GM12878 (cell line): Measurements from ENCODE around the gene RANBP9. TPM values are rescaled to one million over a fixed set of nuclear protein-coding genes. Genes with fewer than 3 reads are reported as not detected.
A peak's percentile ranks its signal among the peaks of the same experiment; 100 is the strongest.

Source experiments
- ATAC-seq: fragments of 200-7000 bp; cut with Tn5 transposase; 3 replicates; pipeline ENCODE4 v1.9.1; 2020; ENCODE audit warnings: mild to moderate bottlenecking, moderate library complexity
- BruUV-seq: library from RNA; stranded (reverse); fragments of 400-500 nt; replicated peaks from 2 replicates; lab custom pipeline; 2021; lab: Mats Ljungman, UMichigan
- CTCF ChIA-PET: fragments of 300-600 bp; sonication (Branson Sonifier 250); formaldehyde crosslinking; extraction: SDS; loops from one replicate; lab custom pipeline; 2021; ENCODE audit warnings: inconsistent platforms; lab: Yijun Ruan, JAX
- POLR2A ChIA-PET: fragments of 350-600 bp; formaldehyde crosslinking; extraction: SDS; loops from one replicate; lab custom pipeline; 2021; ENCODE audit warnings: inconsistent platforms; lab: Charles Lee
- RAD21 ChIA-PET: fragments of 300-600 bp; sonication (Branson Sonifier 250); formaldehyde crosslinking; loops from one replicate; lab custom pipeline; 2023; ENCODE audit warnings: antibody characterized with exemption; ENCODE audit not compliant: unreplicated experiment; lab: Charles Lee
- SMC1A ChIA-PET: fragments of 300-600 bp; sonication (Branson Sonifier 250); formaldehyde crosslinking; loops from one replicate; lab custom pipeline; 2023; ENCODE audit not compliant: unreplicated experiment, uncharacterized antibody; lab: Charles Lee
- DNase-seq: peaks from one replicate; pipeline ENCODE4 v3.0.0-alpha.2; 2011; ENCODE audit warnings: low read depth, low spot score
- FAIRE-seq: peaks from 3 replicates; lab custom pipeline; 2011; peaks lifted over from hg19 to GRCh38; lab: Jason Lieb, UNC
- H2AFZ ChIP-seq: 2 replicates; pipeline ENCODE4 v1.6.0; 2011; ENCODE audit warnings: low read depth, low read length, control low read depth; ENCODE audit not compliant: control insufficient read depth
- H3K27ac ChIP-seq: 2 replicates; pipeline ENCODE4 v1.5.1; 2011; ENCODE audit warnings: control low read depth; ENCODE audit not compliant: control insufficient read depth, insufficient read depth
- H3K27me3 ChIP-seq, 2 experiments: replicated peaks in 1 of 2; 2 replicates each; pipeline versions ENCODE4 v1.6.0 to v1.6.1; 2011; ENCODE audit warnings: low read length in 1 of 2; ENCODE audit not compliant: control insufficient read depth in 2 of 2, insufficient read depth in 2 of 2
- H3K36me3 ChIP-seq, 2 experiments: 2 replicates each; pipeline ENCODE4 v1.5.1; 2011; ENCODE audit warnings: low read length in 1 of 2; ENCODE audit not compliant: control insufficient read depth in 2 of 2, insufficient read depth in 2 of 2
- H3K4me1 ChIP-seq: 2 replicates; pipeline ENCODE4 v1.6.1; 2011; ENCODE audit warnings: mild to moderate bottlenecking, low read length, moderate library complexity, mixed read lengths; ENCODE audit not compliant: control insufficient read depth, insufficient read depth
- H3K4me2 ChIP-seq: 2 replicates; pipeline ENCODE4 v1.6.0; 2011; ENCODE audit warnings: control low read depth; ENCODE audit not compliant: control insufficient read depth, insufficient read depth
- H3K4me3 ChIP-seq: fragments of 200-600 bp; sonication (generic); 2 replicates; pipeline ENCODE4 v1.5.1; 2016
- H3K79me2 ChIP-seq: 2 replicates; pipeline ENCODE4 v1.6.0; 2011; ENCODE audit warnings: low read length; ENCODE audit not compliant: control insufficient read depth, insufficient read depth
- H3K9ac ChIP-seq: 2 replicates; pipeline ENCODE4 v1.8.0; 2011; ENCODE audit warnings: low read length, control low read depth, mixed read lengths; ENCODE audit not compliant: control insufficient read depth, insufficient read depth
- H3K9me3 ChIP-seq: replicated peaks from 3 replicates; pipeline ENCODE4 v1.5.1; 2011; ENCODE audit warnings: mild to moderate bottlenecking, low read length; ENCODE audit not compliant: control insufficient read depth, insufficient read depth
- H4K20me1 ChIP-seq: 2 replicates; pipeline ENCODE4 v1.6.0; 2011; ENCODE audit not compliant: control insufficient read depth, insufficient read depth
- BCL11A ChIP-seq: IDR thresholded peaks from 2 replicates; pipeline ENCODE4 v1.6.1; 2011; ENCODE audit warnings: low read depth, low read length
- ETV6 ChIP-seq, 2 experiments: fragments of 450-650 bp in 1 of 2; IDR thresholded peaks in 1 of 2; conservative IDR thresholded peaks in 1 of 2; 2 replicates each; pipeline ENCODE4 v1.6.1; 2014; ENCODE audit warnings: antibody characterized with exemption in 1 of 2, borderline replicate concordance in 1 of 2, low read depth in 1 of 2, mild to moderate bottlenecking in 1 of 2, moderate library complexity in 1 of 2
- GABPA ChIP-seq: IDR thresholded peaks from 2 replicates; pipeline ENCODE4 v1.6.1; 2014; ENCODE audit warnings: antibody characterized with exemption, low read depth, mild to moderate bottlenecking, inconsistent platforms
- HDAC2 ChIP-seq: fragments of 200-600 bp; sonication (generic); IDR thresholded peaks from 2 replicates; pipeline ENCODE4 v1.6.1; 2017
- SRF ChIP-seq, 2 experiments: IDR thresholded peaks; 2 replicates each; pipeline ENCODE4 v1.6.1; 2011; ENCODE audit warnings: low read depth in 2 of 2, low read length in 2 of 2, mild to moderate bottlenecking in 1 of 2, moderate library complexity in 1 of 2
- WGBS: methylation state at CpG from one replicate; pipeline ENCODE4 v1.1.6; 2016; ENCODE audit warnings: low lambda C conversion rate; ENCODE audit not compliant: insufficient replicate concordance, insufficient coverage; ENCODE audit errors: missing lambda C conversion rate; 5-methylcytosine and 5-hydroxymethylcytosine counted together
- in situ Hi-C: fragments of 300-500 bp; cut with MboI; formaldehyde crosslinking; loops from 9 replicates; pipeline ENCODE4 v1.14.3; 2018; ENCODE audit warnings: mixed read lengths
- intact Hi-C: fragments of 100-400 bp; cut with micrococcal nuclease; formaldehyde crosslinking; loops from one replicate; pipeline ENCODE4 v1.14.2; 2022; ENCODE audit not compliant: unreplicated experiment
- polyA plus RNA-seq, 11 experiments: library from polyadenylated mRNA; depleted of rRNA in 4 of 11; unstranded in 6 of 11; stranded (reverse) in 5 of 11; fragments of >200 nt; fragmentation: Nextera tagmentation in 4 of 11; fragmentation: Illumina TruSeq in 1 of 11; extraction: Ambion mirVana in 4 of 11; extraction: Trizol in 1 of 11; gene quantifications; 1 replicate in 1 of 11; 2 replicates in 10 of 11; pipeline versions ENCODE4 v1.2.1 to v1.2.3, GENCODE V29; 2011 to 2016; ENCODE audit warnings: inconsistent platforms in 2 of 11, missing spikeins in 2 of 11, low read depth in 1 of 11
- total RNA-seq, 4 experiments: library from RNA; depleted of rRNA in 3 of 4; stranded (reverse); fragments of >200 nt in 3 of 4; fragmentation: Illumina TruSeq in 1 of 4; extraction: Trizol in 1 of 4; gene quantifications; 2 replicates each; pipeline versions ENCODE4 v1.2.1 to v1.2.3, GENCODE V29; 2013 to 2021
- TF ChIP-seq, protein P1 (sequence below): IDR thresholded peaks from 2 replicates; pipeline ENCODE4 v1.6.1; 2011; ENCODE audit warnings: borderline replicate concordance, low read depth, mild to moderate bottlenecking, moderate library complexity, low read length; ENCODE audit not compliant: insufficient read depth, poor library complexity, severe bottlenecking
- TF ChIP-seq, protein P2 (sequence below): fragments of 450-650 bp; IDR thresholded peaks from 2 replicates; pipeline ENCODE4 v1.6.1; 2017; ENCODE audit warnings: mild to moderate bottlenecking, moderate library complexity

RANBP9 gene
- total and polyA plus RNA-seq, 10 of the 15 experiments (the other 5 are each of a cell fraction or from before 2014, with no cell fraction given) = 3.7 to 43.1 (median 16.2) TPM

DNA sequence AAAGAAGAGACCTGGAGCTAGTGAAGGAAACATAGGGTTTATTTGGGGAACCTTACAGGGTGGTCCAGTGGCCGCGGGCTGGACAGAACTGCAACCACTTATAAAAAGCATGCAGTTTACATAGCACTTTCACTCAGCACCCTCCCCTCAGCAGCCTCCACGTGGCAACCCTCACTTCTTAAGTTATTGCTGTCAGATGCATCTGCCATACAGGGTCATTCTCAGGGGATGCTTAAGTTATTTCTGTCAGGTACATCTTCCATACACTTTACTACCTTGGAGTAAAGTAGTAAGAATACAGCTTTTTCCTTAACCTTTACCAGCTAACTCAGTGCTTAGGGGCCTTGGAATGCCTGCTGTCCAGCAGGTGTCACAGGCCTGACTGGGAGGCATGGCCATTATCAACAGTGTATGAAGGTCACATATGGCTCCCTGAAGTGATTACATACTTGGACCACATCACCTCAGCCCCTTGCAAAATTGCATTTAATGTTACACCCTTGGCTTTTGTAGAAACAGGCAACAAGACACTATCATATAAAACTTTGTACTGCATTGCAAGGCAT is 98.5 kb downstream of the RANBP9 start:
- H4K20me1 ChIP-seq = no peaks in the 10 kb centered on the region
- H3K9me3 ChIP-seq = no peaks in the 10 kb centered on the region
- in situ Hi-C loops = no loop called here
- no peak overlapping the region for H3K9ac ChIP-seq
- H3K4me1 ChIP-seq = peaks cover 17% of the 10 kb centered on the region
- intact Hi-C loops = loop anchor here (10.0 kb wide), 1 partner anchor 418 kb away; no protein-coding TSS in a partner anchor
- H3K4me3 ChIP-seq = peak overlapping the region; percentile 94; the same call in 1 of the 2 replicates
- RAD21 ChIA-PET = interaction anchor here (0.8 to 1.4 kb wide), 4 partner anchors 38 to 184 kb away, joined by 3 to 4 read pairs (median 3); partner anchors contain the start of gene SIRT5
- DNase-seq = no peak
- no peak for FAIRE-seq
- H3K4me2 ChIP-seq = peak overlapping the region; percentile 89
- no TSS peak for BruUV-seq
- CTCF ChIA-PET = interaction anchor here (0.6 to 4.5 kb wide), 7 partner anchors 8 to 177 kb away, joined by 3 to 41 read pairs (median 3); partner anchors contain the start of gene SIRT5
- 0 out of 2 replicates have a peak overlapping the region, but pooled peaks have one; percentile 18 for H3K27ac ChIP-seq
- H3K27me3 ChIP-seq = no peaks in the 10 kb centered on the region
- no peak for ATAC-seq
- WGBS = 63% methylated on average over 3 of the region's 3 CpGs
- no peak for TF ChIP-seq BCL11A
- no peak for TF ChIP-seq GABPA
- TF ChIP-seq, protein P1, sequence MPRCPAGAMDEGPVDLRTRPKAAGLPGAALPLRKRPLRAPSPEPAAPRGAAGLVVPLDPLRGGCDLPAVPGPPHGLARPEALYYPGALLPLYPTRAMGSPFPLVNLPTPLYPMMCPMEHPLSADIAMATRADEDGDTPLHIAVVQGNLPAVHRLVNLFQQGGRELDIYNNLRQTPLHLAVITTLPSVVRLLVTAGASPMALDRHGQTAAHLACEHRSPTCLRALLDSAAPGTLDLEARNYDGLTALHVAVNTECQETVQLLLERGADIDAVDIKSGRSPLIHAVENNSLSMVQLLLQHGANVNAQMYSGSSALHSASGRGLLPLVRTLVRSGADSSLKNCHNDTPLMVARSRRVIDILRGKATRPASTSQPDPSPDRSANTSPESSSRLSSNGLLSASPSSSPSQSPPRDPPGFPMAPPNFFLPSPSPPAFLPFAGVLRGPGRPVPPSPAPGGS = no peak
- TF ChIP-seq ETV6 (conservative IDR thresholded peaks at IDR 0.05 in 1 of 2, IDR thresholded peaks at IDR 0.05 in 1 of 2; ENCODE audit: borderline replicate concordance in 1 of 2, low read depth in 1 of 2) = no peak
- no peak for TF ChIP-seq HDAC2
- TF ChIP-seq SRF (IDR thresholded peaks at IDR 0.05; ENCODE audit: low read depth in 2 of 2, low read length in 2 of 2) = no peak
- TF ChIP-seq, protein P2, sequence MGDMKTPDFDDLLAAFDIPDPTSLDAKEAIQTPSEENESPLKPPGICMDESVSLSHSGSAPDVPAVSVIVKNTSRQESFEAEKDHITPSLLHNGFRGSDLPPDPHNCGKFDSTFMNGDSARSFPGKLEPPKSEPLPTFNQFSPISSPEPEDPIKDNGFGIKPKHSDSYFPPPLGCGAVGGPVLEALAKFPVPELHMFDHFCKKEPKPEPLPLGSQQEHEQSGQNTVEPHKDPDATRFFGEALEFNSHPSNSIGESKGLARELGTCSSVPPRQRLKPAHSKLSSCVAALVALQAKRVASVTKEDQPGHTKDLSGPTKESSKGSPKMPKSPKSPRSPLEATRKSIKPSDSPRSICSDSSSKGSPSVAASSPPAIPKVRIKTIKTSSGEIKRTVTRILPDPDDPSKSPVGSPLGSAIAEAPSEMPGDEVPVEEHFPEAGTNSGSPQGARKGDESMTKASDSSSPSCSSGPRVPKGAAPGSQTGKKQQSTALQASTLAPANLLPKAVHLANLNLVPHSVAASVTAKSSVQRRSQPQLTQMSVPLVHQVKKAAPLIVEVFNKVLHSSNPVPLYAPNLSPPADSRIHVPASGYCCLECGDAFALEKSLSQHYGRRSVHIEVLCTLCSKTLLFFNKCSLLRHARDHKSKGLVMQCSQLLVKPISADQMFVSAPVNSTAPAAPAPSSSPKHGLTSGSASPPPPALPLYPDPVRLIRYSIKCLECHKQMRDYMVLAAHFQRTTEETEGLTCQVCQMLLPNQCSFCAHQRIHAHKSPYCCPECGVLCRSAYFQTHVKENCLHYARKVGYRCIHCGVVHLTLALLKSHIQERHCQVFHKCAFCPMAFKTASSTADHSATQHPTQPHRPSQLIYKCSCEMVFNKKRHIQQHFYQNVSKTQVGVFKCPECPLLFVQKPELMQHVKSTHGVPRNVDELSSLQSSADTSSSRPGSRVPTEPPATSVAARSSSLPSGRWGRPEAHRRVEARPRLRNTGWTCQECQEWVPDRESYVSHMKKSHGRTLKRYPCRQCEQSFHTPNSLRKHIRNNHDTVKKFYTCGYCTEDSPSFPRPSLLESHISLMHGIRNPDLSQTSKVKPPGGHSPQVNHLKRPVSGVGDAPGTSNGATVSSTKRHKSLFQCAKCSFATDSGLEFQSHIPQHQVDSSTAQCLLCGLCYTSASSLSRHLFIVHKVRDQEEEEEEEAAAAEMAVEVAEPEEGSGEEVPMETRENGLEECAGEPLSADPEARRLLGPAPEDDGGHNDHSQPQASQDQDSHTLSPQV = no peak
- POLR2A ChIA-PET = no interaction called here
- SMC1A ChIA-PET = interaction anchor here (0.6 to 1.2 kb wide), 4 partner anchors 9 to 947 kb away, joined by 3 to 4 read pairs (median 3); no protein-coding TSS in a partner anchor
- no peak overlapping the region for H2AFZ ChIP-seq
- H3K79me2 ChIP-seq = peaks cover 41% of the 10 kb centered on the region
- H3K36me3 ChIP-seq = peaks cover 0 to 7% of the 10 kb centered on the region in 2 experiments; a peak in 2 of 4 replicates
